Kasumi-1 (cell line): ENCODE data around the gene SPAG9.

Source experiments
- DNase-seq, 2 experiments: peaks; one replicate each; lab custom pipeline; 2025; lab: John Stamatoyannopoulos, UW

Gene SPAG9

DNA sequence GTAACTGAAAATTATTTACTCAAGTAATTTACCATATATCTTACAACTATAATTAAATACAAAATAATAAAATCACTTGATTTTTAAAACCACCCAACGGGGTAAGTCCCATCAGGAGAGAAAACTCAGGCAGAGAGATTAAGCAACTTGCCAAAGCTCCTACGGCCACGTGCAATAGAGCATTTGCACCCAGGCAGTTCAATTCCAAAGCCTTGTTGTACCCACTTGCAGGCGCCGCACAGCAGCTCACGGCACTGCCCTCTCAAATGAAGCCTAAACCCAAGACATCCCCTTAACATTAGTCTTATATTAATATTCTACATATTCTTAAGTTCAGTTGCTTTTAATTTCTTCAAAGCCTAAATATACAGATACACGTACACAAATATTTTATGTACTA lies 75.7 kb downstream of the SPAG9 start:
- DNase-seq: no peak

DNA sequence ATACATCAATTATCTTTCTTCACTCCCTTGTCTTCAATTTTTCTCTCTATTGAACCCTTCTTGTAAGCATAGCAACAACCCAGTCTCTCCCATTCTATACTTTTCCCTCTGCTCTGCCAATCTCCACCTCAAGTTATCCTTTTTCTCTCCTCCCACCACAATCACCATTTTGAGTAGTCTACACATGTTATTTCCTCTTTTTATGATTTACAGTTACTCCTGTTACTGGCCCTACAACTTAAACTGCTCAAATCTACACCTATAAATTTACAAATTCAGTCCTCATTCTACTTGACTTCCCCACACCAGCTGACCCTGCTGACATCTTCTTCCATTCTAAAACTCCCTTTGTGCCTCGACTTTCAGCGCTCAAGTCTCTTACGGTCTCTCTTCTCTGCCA lies 84.6 kb downstream of the SPAG9 start:
- DNase-seq: peak; percentile 67 to 70

DNA sequence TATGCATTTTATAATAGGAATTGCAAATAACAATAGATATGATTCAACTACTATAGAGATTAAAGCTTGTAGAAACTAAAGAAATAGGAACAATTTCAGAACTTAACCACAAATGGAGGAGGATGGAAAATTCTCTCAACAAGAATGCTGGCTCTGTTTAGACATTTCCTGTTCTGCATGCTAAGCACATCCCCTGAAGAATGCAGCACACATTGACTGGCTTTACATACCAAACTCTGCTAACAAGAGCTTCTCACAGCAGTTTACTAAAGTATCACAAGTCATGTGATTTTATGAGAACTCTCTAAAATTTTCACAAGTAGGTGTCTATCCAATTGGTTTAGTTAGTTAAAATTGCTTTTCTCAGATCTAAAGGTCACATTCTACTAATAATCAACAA lies 85.2 kb downstream of the SPAG9 start:
- DNase-seq: peak; percentile 77 to 83

DNA sequence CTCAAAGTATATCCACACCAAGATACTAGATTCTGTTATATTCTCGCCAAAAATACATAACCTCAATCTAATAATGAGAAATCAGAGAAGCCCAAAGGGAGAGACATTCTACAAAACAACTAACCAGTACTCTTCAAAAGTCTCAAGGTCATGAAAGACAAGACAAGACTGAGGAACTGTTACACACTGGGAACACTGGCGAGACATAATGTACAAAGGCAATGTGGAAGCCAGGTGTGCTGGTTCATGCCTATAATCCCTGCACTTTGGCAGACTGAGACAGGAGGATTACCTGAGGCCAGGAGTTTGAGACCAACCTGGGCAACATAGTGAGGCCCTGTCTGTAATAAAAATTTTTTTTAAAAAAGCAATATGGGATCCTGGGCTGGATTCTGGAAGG lies 85.9 kb downstream of the SPAG9 start:
- DNase-seq: no peak

DNA sequence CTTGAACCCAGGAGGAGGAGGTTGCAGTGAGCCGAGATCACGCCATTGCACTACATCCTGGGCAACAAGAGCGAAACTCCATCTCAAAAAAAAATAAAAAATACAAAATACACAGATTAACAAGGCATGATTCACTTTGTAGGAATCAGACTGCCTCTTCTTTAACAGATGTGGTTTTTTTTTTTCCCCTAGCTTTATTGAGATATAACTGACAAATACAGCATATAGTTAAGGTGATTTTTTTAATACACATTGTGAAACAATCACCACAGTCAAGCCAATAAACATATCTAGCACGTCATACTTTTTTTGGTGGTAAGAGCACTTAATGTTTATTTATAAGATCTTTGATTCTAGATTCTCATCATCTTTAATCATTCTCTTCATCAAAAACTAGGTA lies 87.8 kb downstream of the SPAG9 start:
- DNase-seq: no peak

DNA sequence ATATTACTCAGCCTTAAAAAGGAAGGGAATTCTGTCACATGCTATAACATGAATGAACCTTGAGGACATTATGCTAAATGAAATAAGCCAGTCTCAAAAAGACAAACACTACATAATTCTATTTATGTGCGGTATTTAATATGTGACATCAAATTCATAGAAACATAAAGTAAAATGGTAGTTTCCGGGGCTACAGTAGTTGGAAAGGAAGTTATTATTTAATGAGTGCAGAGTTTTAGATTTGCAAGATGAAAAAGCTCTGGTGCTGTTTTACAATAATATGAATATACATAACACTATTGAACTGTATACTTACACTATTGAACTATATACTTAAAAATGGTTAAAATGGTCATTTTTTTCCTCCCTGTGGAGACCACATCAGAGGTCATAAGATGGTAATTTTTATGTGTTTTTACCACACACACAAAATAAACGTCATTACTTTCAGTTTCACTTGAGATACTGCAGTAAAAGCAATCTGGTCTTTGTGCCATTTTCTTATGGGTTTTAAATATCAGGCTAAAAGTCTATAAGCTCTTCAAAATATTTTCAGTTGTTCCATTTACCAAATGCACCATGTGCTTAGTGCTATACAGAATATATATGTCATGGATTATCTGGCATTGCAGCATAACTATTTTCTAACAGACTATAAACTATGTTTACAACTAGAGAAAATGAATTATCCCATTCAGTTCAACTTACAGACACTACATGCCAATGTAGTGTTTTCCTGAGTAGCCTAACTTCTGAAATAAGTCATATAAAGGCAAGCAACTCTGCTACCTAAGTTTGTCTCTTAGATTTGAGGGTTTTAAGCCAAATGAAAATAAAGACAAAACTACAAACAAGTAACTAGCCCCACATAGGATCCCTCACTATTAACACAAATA lies 90.9 kb downstream of the SPAG9 start:
- DNase-seq: peak in 1 of 2 experiments; percentile 31

DNA sequence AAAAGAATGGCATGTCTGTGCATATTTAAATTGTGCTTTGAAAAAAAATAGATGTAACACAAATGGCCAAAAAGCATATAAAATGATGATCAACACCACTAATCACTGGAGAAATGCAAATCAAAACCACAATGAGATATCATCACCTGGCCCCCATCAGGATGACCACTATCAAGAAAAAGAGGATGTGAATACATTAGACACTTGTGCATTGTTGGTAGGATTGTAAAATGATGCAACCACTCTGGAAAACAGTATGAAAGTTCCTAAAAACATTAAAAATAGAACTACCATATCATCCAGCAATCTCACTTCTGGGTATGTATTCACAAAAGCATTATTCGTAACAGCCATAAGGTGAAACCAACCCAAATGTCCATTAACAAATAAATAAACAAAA lies 91.5 kb downstream of the SPAG9 start:
- no peak for DNase-seq

DNA sequence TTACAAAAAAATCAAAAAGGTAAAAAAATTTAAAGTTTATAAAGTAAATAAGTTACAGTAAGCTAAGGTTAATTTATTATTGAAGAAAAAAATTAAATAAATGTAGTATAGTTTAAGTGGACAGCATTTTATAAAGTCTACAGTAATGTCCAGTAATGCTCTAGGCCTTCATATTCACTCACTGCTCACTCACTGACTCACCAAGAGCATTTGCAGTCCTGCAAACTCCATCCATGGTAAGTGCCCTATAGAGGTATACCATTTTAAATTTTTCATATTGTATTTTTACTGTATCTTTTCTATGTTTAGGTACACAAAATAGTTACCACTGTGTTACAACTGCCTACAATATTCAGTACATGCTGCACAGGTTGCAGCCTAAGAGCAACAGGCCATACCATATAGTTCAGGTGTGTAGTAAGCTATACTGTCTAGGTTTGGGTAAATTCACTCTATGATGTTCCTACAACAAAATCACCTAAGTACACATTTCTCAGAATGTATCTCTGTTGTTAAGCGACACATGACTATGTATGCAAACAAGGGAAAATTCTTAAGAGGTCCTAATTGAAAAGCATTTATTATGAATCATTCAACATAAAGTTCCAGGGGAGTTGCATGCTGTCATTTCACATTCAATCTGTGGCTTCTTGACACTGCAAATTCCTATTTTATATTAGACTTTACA lies 92.3 kb downstream of the SPAG9 start:
- no peak for DNase-seq

DNA sequence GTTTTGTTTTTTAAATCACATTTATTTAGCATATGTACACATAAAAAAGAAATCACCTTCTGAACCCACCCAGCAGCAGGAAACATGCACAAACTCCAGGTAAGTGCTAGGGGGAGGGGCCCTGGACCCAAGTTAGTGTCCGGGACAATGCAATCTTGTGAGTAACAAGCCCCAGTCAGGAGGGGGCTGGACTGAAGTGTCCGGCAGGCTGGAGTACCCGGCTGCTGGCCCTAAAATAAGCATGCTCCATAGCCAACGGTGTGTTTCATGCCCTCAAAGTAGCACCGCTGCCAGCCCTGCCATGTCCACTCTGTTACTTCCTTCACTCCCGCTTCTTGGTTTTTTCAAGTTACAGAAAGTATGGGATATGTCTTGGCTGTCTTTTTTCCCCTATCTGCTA lies 102.1 kb downstream of the SPAG9 start:
- no peak for DNase-seq

DNA sequence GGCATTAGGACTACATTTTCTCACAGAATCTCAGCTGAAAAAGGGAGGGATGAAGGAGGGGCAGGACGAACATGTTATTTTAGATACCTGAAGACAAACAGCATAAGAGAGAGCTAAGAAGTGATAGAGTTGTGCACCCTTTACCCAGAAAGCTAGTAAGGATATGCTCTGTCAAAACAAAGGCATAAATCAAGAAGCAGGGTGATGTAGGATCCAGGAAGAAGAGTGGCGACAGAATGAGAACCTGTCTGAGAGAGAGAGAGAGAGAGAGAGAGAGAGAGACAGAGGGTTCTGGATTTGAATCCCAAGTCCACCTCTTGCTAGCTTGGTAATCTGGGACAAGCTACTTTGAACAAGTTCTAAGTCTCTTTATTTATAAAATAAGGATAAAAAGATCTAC lies 103.4 kb downstream of the SPAG9 start:
- no peak for DNase-seq

DNA sequence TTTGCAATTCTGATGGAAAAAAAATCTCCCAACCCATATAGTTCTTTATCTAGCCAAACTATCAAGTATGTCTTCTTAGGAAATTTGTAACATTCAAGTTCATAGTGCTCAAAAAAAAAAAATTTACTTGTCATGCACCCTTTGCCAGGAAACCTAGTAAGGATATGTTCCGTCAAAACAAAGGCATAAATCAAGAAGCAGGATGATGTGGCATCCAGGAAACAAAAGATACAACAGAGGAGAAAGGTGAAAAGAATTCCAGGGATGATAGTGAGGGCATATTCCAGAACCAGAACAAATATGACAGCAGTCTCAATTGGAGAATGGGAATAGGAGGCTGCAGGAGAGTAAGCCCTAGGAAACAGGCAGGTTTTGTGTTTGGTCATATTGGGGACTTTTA lies 104.6 kb downstream of the SPAG9 start:
- no peak for DNase-seq

DNA sequence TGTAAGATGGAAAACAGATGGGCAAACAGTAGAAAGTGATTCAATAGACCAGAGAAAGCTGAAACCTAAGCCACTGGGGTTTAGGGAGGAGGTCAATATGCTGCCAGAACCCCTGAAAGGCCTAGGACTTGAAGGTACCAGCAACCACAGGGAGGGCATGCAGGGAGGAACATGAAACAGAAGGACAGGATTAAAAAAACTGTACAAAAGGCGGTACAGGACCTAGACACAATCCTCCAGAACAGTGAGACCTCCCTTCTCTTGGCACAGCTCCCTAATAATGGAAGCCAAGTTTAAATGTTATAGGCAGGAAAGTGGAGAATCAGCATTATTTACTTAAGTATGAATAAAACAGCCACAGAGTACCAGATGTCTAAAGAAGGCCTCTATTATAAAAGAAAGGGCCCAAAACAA lies 105.5 kb downstream of the SPAG9 start:
- no peak for DNase-seq

DNA sequence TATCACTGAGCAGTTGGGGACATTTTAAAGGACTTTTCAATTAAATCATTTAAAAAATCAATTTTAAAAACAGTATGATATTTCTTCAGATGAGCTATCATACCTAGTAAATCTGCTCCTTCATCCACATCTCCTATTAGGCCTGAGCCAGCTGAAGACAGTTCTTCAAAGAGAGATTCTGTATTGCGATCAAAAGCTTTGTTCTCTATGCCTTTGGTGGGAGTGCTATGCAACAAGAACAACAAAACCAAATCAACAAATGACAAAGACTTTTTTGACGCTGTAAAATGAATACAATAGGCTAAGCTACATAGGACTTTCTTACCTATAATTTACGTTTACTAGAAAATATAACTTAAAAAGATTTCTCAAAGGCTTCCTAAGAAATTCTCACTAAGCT lies 106.5 kb downstream of the SPAG9 start:
- no peak for DNase-seq

DNA sequence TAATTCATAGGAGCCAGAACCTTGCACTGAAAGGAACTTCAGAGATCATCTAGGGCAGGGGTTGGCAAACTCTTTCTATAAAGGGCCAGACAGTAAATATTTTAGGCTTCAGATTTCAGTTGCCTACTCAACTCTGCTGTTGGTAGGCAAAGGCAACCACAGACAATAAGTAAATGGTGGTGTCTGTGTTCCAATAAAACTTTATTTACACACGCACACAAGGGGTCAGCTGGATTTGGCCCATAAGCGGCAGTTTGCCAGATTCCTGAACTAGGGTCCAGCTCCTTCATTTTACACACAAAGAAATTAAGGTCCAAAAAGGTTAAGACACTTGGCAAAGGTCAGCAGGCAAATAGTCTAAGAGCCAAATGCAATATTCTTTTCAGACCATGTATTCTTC lies 107.3 kb downstream of the SPAG9 start:
- DNase-seq: no peak

DNA sequence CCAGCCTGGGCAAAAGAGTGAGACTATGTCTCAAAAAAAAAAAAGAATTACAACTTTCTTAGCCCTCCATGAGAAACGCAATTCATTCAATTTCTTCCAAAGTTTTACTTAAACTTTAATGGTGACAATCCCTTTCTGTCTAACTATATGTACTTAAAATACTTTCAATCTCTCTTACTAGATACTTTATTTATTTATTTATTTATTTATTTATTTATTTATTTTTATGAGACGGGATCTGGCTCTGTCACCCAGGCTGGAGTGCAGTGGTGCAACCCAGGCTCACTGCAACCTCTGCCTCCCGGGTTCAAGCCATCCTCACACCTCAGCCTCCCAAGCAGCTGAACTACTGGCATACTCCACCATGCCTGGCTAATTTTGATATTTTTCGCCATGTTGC lies 108.1 kb downstream of the SPAG9 start:
- no peak for DNase-seq

DNA sequence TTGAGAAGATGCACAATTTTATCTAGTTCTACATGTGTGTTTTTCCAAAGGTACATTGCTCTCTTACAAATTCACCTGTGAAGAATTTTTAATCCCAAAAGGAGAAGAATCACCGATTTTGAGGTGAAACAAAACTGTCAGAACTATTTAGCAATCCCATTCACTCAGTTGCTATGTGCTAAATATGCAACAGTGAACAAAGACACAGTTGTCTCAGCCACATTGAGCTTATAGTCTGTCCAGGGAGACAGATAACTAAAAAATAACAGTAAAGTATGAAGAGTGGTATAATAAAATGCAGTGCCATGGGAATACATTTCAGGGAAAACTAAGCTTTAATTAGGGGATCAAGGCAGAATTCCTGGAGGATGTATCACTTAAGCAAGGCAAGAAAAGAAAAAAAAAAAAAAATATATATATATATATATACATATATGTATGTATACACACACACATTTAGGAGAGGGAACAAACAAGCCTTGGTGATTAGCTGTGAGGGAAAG lies 110.4 kb downstream of the SPAG9 start:
- DNase-seq: no peak

DNA sequence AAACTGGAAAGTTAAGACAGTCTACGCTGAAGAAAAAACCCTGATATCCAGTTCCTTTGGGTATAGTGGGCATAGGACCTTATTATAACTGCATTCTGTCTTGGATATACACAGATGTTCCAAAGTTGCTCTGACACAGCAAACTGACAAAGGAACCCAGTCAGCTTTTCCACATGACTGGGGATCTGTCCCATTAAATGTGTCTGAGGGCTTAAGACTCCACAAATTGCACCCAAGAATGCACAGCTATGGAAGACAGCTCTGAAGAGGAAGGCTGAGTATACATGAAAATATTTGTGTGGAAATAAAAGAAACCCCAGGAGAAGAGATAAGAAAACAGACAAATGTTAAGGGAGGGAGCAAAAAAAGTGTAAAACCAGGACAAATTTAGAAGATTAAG lies 114.1 kb downstream of the SPAG9 start:
- no peak for DNase-seq

DNA sequence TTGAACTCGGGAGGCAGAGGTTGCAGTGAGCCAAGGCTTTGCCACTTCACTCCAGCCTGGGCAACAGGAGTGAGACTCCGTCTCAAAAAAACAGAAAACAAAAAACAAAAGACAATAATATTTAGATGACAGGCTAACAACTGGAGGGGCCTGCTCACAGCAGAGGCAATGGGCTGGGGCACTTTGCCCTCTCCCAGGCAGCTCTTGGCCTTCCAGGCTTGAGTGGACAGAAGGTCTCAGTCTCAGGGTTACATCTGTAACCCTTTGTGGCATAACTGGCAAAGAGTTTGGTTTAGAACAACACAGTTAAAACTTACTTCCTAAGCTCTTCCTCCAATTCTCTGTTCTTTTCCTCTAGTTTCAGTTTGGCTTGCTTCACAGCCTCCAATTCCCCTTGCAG lies 114.9 kb downstream of the SPAG9 start:
- no peak for DNase-seq

DNA sequence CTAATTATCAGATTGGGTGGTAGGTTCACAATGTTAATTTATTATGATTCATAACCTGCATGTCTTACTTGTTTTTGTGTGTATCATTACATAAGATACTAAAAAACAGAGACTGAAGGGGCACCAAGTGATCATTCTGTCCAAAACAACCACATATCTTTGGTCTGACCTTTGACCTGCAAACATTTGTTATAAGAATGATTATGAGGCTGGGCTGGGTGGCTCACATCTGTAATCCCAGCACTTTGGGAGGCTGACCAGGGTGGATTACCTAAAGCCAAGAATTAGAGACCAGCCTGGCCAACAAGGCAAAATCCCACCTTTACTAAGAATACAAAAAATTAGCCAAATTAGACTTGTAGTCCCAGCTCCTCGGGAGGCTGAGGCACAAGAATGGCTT lies 116.4 kb downstream of the SPAG9 start:
- DNase-seq: no peak

DNA sequence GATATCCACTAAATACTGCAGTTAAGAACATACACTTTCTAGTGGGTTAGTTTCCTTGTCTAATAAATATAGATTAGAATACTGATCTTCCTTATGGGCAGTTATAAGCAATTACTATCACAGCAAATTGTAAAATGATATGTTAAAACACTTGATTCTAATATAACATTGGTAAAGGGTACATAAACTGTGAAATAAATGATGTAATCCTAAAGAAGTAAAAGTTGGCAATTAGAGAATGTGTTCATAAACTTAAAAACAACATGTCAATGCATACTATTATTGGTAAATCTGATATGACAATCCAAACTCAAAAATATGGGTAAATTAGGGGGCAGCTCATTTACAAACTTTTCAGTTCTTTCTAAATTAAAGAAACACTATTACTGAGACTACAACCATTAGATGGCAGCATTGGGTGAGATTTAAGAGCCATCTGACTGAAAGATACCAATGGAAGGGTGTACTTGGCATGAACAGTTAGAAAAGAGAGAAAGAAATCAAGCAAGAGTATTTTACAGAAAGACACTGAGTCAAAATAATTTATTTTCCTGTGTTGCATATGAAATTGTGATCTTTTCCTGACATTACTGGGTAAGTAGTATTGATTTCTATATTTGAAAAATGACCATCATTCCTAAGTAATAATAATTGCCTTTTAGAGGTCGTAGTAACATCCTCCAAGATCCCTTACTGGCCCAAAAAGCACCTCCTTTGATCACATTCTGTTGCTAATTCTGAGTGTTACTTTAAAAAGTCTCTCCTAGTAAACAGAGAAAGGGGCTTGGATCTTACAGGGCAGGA lies 119.6 kb downstream of the SPAG9 start:
- DNase-seq: peak; percentile 92 to 97

DNA sequence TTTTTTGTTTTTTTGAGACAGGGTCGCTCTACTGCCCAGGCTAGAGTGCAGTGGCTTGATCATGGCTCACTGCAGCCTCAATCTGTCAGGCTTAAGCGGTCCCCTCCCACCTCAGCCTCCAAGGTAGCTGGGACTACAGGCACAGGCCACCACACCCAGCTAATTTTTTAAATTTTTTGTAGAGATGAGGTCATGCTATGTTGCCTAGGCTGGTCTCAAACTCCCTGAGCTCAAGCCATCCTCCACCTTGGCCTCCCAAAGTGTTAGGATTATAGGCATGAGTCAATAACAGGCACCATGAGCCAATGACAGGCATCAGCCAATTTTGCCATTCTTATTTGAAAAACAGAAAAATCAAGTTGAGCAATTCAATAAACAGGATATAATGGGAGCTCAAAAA lies 125.0 kb downstream of the SPAG9 start:
- DNase-seq: no peak

DNA sequence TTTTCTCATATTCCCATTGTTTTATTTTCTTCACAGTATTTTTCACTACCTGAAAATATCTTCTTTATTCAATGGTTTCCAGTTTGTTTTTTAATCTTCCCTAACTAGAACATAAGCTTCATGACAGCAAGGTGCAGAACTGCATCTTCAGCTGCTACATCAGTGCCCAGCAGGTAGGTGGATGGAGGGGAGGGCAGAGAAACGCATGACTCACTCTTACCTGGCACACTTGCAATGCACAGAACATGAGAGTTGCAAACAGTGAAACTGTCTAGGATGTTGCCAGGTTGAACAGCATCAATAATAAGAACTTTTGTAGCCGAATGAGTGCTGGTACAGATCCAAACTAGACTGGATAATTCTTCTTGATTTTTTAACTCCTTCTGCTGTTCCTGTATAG lies 127.1 kb downstream of the SPAG9 start:
- DNase-seq: no peak

DNA sequence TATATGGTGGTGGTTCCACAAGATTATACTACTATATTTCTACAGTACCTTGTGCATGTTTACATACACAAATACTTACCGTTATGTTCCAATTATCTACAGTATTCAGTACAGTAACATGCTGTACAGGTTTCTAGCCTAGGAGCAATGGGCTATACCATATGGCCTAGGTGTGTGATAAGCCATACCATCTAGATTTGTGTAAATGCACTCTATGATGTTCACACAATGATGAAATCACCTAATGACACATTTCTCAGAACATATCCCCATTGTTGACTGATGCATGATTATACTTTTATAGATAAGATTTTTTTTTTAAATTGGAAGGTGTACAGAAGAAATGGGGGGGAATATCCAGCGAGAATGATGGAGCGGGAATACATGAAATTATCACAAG lies 131.5 kb downstream of the SPAG9 start:
- DNase-seq: no peak
